MM.1S (cell line): Measurements from ENCODE around the gene PSME2.

Experiments
- DNase-seq: peaks from one replicate; pipeline ENCODE4 v3.0.0-alpha.2; 2015
- H2AFZ ChIP-seq: fragments of 300-600 bp; sonication (generic); 2 replicates; pipeline ENCODE4 v1.6.0; 2016; ENCODE audit warnings: antibody characterized with exemption, low read length
- H3F3A ChIP-seq: fragments of 300-600 bp; sonication (generic); 2 replicates; pipeline ENCODE4 v1.6.1; 2016; ENCODE audit warnings: mild to moderate bottlenecking, antibody characterized with exemption, low read length, moderate library complexity, mixed read lengths; ENCODE audit not compliant: insufficient read depth
- H3K27ac ChIP-seq: fragments of 300-600 bp; sonication (generic); 2 replicates; pipeline ENCODE4 v1.5.1; 2016; ENCODE audit warnings: mild to moderate bottlenecking, low read length
- H3K27me3 ChIP-seq: fragments of 300-600 bp; sonication (generic); replicated peaks from 2 replicates; pipeline ENCODE4 v1.6.0; 2016; ENCODE audit warnings: low read length; ENCODE audit not compliant: insufficient read depth
- H3K36me3 ChIP-seq: fragments of 300-600 bp; sonication (generic); replicated peaks from 2 replicates; pipeline ENCODE4 v1.6.1; 2016; ENCODE audit warnings: mild to moderate bottlenecking, low read length, mixed read lengths; ENCODE audit not compliant: insufficient read depth
- H3K4me1 ChIP-seq: fragments of 300-600 bp; sonication (generic); 2 replicates; pipeline ENCODE4 v1.6.1; 2016; ENCODE audit warnings: low read length, mixed read lengths
- H3K4me2 ChIP-seq: fragments of 300-600 bp; sonication (generic); 2 replicates; pipeline ENCODE4 v1.6.0; 2016; ENCODE audit warnings: low read depth, low read length
- H3K4me3 ChIP-seq: fragments of 300-600 bp; sonication (generic); 2 replicates; pipeline ENCODE4 v1.5.1; 2016; ENCODE audit warnings: low read length, mixed read lengths
- H3K79me2 ChIP-seq: fragments of 300-600 bp; sonication (generic); 2 replicates; pipeline ENCODE4 v1.6.1; 2016; ENCODE audit warnings: mixed run types, low read length, mixed read lengths
- H3K9ac ChIP-seq: fragments of 300-600 bp; sonication (generic); 2 replicates; pipeline ENCODE4 v1.6.1; 2016; ENCODE audit warnings: low read length, mixed read lengths
- H3K9me2 ChIP-seq: fragments of 300-600 bp; sonication (generic); replicated peaks from 2 replicates; pipeline ENCODE4 v1.6.1; 2016; ENCODE audit warnings: mild to moderate bottlenecking, low read length, mixed read lengths; ENCODE audit not compliant: insufficient read depth
- H3K9me3 ChIP-seq: fragments of 300-600 bp; sonication (generic); replicated peaks from 2 replicates; pipeline ENCODE4 v1.6.1; 2016; ENCODE audit warnings: mild to moderate bottlenecking, low read length, mixed read lengths; ENCODE audit not compliant: insufficient read depth
- H4K20me1 ChIP-seq: fragments of 300-600 bp; sonication (generic); 2 replicates; pipeline ENCODE4 v1.6.1; 2016; ENCODE audit warnings: mild to moderate bottlenecking, low read length, moderate library complexity, mixed read lengths; ENCODE audit not compliant: insufficient read depth
- CTCF ChIP-seq: fragments of 300-600 bp; sonication (generic); IDR thresholded peaks from 2 replicates; pipeline ENCODE4 v1.5.1; 2016; ENCODE audit warnings: antibody characterized with exemption, low read length, mixed read lengths
- EZH2 ChIP-seq: fragments of 300-600 bp; sonication (generic); optimal IDR thresholded peaks from 2 replicates; pipeline ENCODE3; 2017; ENCODE audit warnings: low read depth, mild to moderate bottlenecking, antibody characterized with exemption, low read length, mixed read lengths
- EZH2phosphoT487 ChIP-seq: fragments of 300-600 bp; sonication (generic); IDR thresholded peaks from 2 replicates; pipeline ENCODE4 v1.6.1; 2018; ENCODE audit warnings: antibody characterized with exemption, low read length

PSME2 gene

DNA sequence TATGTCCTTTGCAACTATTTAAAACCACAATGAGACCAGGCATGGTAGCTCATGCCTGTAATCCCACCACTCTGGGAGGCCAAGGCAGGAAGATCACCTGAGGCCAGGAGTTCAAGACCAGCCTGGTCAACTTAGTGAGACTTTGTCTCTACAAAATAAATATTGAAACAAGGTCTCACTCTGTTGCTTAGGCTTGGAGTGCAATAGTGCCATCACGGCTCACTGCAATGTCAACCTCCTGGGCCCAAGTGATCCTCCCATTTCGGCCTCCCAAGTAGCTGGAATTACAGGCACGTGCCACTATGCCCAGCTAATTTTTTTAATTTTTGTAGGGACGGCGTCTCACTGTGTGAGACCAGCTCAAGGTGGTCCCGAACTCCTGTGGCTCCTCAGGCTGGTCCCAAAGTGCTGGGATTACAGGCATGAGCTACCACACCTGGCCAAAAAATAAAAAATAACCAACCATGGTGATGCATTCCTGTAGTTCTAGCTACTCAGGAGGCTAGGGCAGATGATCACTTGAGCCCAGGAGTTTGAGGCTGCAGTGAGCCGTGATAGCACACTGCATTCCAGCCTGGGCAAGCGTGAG lies 16.9 kb downstream of the PSME2 start:
- H4K20me1 ChIP-seq = no peaks in the 10 kb centered on the region
- H3F3A ChIP-seq = no peaks in the 10 kb centered on the region
- H2AFZ ChIP-seq = no peak overlapping the region
- no peaks in the 10 kb centered on the region for H3K79me2 ChIP-seq
- H3K4me1 ChIP-seq = no peaks in the 10 kb centered on the region
- no peak overlapping the region for H3K4me3 ChIP-seq
- no peak overlapping the region for H3K27ac ChIP-seq
- H3K36me3 ChIP-seq = no peaks in the 10 kb centered on the region
- no peak for TF ChIP-seq EZH2phosphoT487
- TF ChIP-seq EZH2 = no peak
- TF ChIP-seq CTCF = no peak
- no peak for DNase-seq
- H3K9ac ChIP-seq = no peak overlapping the region
- H3K27me3 ChIP-seq = no peaks in the 10 kb centered on the region
- H3K9me3 ChIP-seq = no peaks in the 10 kb centered on the region
- H3K4me2 ChIP-seq = no peak overlapping the region
- no peaks in the 10 kb centered on the region for H3K9me2 ChIP-seq

GRCh38 chr14:24127673-24128072 lies 18.7 kb downstream of the PSME2 start:
- Histone ChIP-seq H3K4me2 (no peak overlapping the region), H3K9ac (no peak overlapping the region), H3K9me2 (no peaks in the 10 kb centered on the region), H3K9me3 (no peaks in the 10 kb centered on the region), H2AFZ (no peak overlapping the region), H3K27me3 (no peaks in the 10 kb centered on the region), H3F3A (no peaks in the 10 kb centered on the region), H3K4me1 (no peaks in the 10 kb centered on the region), H3K27ac (no peak overlapping the region), H3K36me3 (no peaks in the 10 kb centered on the region), H4K20me1 (no peaks in the 10 kb centered on the region), H3K79me2 (no peaks in the 10 kb centered on the region), H3K4me3 (no peak overlapping the region)
- DNase-seq = no peak
- TF ChIP-seq EZH2 = no peak
- TF ChIP-seq CTCF = no peak
- no peak for TF ChIP-seq EZH2phosphoT487

GRCh38 chr14:24126939-24127338 lies 19.5 kb downstream of the PSME2 start:
- Histone ChIP-seq H3K27me3 (no peaks in the 10 kb centered on the region), H3F3A (no peaks in the 10 kb centered on the region), H3K79me2 (no peaks in the 10 kb centered on the region), H3K9me3 (no peaks in the 10 kb centered on the region), H2AFZ (no peak overlapping the region), H3K36me3 (no peaks in the 10 kb centered on the region), H3K9ac (no peak overlapping the region), H3K9me2 (no peaks in the 10 kb centered on the region), H3K4me3 (no peak overlapping the region), H3K27ac (no peak overlapping the region), H3K4me1 (no peaks in the 10 kb centered on the region), H4K20me1 (no peaks in the 10 kb centered on the region), H3K4me2 (no peak overlapping the region)
- TF ChIP-seq EZH2phosphoT487 = no peak
- no peak for TF ChIP-seq EZH2
- no peak for TF ChIP-seq CTCF
- DNase-seq = no peak
